HG03575 (cell line): ENCODE data around the gene PPP1R3D.

Experiments used
- ATAC-seq: cut with Tn5 transposase; IDR thresholded peaks from one replicate; pipeline ENCODE4 v1.9.1; 2021; ENCODE audit not compliant: unreplicated experiment, insufficient number of reproducible peaks, low FRiP score; ENCODE audit errors: extremely low read depth

PPP1R3D gene

DNA sequence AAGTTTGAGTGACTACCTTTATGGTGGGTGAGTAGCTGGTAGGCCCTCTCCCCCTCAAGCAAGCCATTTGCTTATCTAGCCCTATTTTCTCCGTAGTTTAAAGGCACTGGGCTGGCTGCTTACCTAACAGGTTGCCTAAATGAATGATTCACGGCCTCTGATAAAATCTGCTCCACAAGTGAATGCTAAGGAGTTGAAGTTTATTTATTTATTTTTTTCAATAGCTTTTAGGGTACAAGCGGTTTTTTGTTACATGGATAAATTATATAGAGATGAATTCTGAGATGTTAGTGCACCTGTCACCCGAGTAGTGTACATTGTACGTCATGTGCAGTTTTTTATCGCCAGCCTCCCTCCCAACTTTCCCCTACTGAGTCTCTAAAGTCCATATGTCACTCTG lies 9.8 kb upstream of the PPP1R3D start:
- no peak for ATAC-seq

GRCh38 chr20:59948828-59949720 lies 9.0 kb upstream of the PPP1R3D start:
- no peak for ATAC-seq

DNA sequence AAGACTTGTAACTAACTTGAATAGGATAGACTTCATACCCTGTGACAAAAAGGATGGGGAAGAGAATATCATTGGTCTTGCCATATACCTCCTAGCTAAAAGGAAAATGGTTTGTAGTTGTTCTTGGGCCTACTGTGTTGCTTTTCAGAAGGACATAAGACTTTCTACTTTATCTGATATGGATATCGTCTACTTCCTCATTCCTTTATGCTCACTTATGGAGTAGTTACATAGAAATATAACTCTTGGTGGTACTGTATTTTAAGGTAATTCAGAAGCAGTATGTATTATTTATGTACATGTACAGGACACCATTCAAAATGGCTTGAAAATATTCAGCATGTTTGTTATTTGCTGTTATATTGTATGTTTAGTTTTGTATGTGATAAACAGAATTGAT lies 8.1 kb upstream of the PPP1R3D start:
- ATAC-seq: no peak

- no peak for ATAC-seq
These were observed 7.3 kb upstream of the PPP1R3D start for GRCh38 chr20:59947376-59947775.

GRCh38 chr20:59945731-59946130 lies 5.6 kb upstream of the PPP1R3D start:
- no peak for ATAC-seq

- no peak for ATAC-seq
These were observed 5.1 kb upstream of the PPP1R3D start for GRCh38 chr20:59945175-59945574.

DNA sequence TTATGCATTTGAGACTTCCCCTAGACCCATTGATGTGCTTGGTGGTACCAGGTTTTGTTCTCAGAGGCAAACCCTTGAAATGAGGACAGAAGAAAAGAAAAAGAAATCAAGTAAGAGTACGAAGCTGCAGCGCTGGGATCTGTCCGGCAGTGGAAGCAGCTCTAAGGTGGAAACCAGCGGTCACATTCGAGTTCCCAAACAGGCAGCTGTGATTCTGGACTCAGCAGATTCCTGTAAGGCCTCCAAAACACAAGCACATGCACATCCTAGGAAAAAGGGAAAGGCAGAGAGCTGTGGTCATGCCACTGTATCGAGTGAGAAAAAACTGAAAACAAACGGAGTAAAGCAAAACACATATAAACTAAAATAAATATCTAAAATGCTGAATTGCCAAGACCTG lies 4.6 kb upstream of the PPP1R3D start:
- no peak for ATAC-seq

DNA sequence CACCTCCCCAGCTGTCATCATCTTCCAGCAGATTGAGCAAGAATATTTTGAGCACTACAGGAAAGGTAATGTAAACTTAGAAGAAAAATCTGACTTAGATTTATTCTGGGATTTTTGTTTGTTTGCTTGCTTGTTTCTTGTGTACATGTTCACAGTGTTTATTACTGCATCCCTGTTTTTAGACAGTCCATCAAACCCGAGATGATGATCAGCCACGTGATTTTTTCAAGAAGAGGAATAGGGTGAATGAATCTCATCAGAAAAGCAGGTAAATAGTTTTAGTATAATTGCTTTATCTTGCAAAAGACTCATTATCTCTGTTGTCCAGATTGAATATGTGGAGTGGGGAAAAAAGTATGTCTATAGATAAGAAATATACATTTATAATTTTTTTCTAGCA lies 2.1 kb upstream of the PPP1R3D start:
- ATAC-seq: no peak

DNA sequence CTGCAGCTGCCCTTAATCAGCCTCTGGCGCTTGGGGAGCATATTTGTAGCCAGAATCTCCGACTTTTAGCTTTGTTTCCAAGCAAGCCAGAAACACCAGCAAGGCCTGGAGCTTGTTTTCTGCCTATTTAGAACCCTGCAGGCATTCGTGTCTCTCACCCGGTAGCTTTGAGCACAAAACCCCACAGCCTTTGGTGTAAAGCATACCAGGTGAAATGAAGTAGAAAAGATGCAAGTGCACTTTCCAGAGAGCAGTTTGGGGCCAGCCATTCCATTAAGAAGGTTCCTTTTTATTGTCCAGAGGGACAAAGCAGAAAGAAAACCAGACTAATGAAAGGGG lies 820 bp upstream of the PPP1R3D start:
- no peak for ATAC-seq

GRCh38 chr20:59939879-59940128 lies 301 bp downstream of the PPP1R3D start:
- peak; percentile 17 for ATAC-seq

DNA sequence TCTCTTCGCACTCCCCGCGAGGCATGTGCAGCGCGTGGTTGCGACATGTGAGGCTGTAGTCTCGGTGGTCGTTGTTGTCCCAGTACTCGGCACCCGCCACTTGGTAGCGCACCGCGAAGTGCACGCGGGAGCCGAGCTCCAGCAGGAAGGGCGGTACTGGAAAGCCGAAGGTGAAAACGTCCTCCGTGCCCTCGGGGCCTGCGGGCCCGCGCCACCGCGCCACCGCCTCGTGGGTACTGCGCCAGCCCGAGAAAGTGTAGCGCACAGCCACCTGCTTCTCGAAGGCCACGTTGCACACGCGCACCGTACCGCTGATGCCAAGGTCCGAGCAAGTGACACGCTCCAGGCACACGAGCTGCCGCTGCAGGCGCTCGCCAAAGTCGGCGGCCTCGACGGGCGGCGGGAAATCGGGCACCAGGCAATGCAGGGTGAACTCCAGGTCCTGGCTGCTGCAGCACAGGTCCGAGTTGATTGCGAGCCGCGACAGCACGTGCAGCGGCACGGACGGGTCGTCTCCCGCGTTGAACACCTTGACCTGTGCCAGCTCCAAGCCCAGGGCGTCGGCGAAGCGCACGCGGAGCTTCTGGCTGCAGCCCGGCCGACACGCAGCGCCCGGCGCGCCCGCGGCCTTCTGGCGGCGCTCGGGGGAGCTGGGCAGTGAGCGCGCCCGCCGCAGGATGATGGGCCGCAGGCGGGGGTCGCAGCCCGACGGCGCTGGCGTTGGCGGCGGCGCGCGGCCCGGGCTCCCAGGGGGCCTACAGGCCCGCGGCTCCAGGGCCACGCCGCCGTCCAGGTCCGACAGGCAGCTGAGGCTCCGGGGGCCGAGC lies 840 bp downstream of the PPP1R3D start:
- ATAC-seq: no peak

DNA sequence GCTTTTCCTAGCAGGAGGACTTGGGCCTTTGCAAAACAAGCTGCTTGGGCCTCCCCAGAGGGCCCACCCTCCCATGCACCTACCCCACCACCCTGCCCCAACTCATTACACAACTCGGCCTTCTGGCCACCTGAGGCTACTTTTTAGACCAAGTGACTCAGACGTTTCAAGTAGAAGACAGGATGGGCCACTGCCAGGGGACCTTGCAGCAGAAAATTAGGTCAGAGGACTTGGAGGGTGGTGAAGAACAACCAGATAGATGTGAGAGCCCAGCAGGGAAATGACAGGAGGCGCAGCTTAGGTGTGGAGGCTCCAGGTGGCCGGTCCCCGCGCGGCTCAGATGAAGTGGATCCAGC lies 1.4 kb downstream of the PPP1R3D start:
- ATAC-seq: no peak

- no peak for ATAC-seq
These were observed 1.9 kb downstream of the PPP1R3D start for GRCh38 chr20:59938221-59938620.

- no peak for ATAC-seq
These were observed 3.0 kb downstream of the PPP1R3D start for GRCh38 chr20:59937150-59937549.

GRCh38 chr20:59936409-59936808 lies 3.7 kb downstream of the PPP1R3D start:
- ATAC-seq: no peak

GRCh38 chr20:59935457-59936185 lies 4.5 kb downstream of the PPP1R3D start:
- no peak for ATAC-seq

DNA sequence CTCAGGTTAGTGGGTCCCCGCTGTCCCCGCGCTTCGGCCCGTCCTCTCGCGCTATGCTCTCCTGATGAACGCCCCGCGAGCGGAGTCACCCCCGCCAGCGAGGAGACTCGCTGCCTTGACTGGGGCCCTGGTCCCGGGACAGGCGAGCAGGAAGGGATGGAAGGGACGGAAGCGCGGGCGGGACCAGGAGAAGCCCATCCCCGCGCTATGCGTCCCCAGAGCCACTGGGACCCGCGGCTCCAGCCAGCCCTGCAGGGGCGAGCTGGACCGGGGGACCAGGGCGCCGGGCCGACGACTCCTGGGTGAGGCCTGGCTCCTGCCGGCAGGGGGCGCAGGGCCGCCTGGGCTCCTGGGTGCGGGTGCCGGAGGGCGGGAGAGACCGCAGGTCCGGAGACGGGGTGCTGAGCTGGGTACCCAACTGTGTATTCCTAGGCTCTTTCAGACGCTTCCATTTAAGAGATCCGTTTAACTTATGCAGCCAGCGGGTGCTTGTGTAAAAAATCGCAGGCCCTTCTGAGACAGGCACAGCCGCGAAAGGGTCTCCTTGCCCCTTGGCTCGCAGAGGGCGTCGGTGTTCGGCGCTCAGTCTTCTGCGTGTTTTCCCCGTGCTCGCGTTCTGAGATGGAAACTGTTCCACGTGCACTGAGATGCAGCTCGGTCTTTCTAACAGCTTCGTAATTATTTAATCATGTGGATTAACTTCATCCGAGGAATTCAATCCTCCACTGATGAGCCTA lies 6.1 kb downstream of the PPP1R3D start:
- no peak for ATAC-seq

DNA sequence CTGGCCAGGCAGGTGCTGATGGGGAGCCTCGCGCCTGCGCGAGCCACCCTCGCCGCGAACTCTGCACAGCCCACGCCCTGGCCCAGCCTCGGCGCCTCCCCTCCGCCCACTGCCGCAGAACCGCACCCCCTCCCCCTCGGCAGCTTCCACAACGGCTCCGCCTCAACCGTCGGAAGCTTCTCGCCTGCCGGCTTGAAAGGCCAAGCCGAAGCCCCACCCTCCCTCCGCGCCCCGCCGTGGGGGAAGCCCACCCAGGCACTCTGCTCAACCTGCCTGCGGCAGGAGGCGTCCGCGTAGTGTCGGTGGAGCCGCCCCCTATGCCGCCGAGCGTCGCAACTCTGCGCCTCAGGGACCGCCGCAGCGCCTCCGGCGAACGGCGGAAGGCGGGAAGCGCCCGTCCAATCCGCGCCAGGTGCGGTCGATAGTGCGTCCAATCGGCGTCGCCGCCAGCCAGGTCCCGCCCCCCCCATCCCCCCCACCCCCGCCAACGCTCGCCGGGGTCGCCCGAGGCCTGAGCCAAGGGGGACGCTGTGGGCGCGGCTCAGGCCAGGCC lies 6.7 kb downstream of the PPP1R3D start, which contains the start of gene SYCP2:
SYCP2 (minus strand) TSS at position 342 of the 553 bp plus-strand sequence. CDS start 11,224 bp downstream, outside the sequence.
- ATAC-seq: no peak
